Aorta (tissue), 5 donors: ENCODE results near the gene VAMP5. TPM values are rescaled to one million over a fixed set of nuclear protein-coding genes. Genes with fewer than 3 reads are reported as not detected.
"Not testable (repeated sequence)": the region's sequence is repeated elsewhere in the genome, so short reads cannot be mapped to it uniquely, and the experiment has no call there.

ENCODE experiments used
- ATAC-seq: fragments of 200-7000 bp; cut with Tn5 transposase; one replicate; pipeline ENCODE4 v1.9.1; 2022; ENCODE audit warnings: moderate library complexity; ENCODE audit not compliant: low FRiP score
- DNase-seq, 2 donors: peaks; one replicate each; pipeline ENCODE4 v3.0.0-alpha.2; 2020
- H3K27ac ChIP-seq, 2 donors: one replicate each; pipeline ENCODE4 v1.5.1; 2013; ENCODE audit warnings: low read length in 2 of 2, mild to moderate bottlenecking in 2 of 2, moderate library complexity in 2 of 2, control low read depth in 1 of 2, inconsistent platforms in 1 of 2, low read depth in 1 of 2
- H3K27me3 ChIP-seq, 2 donors: one replicate each; pipeline ENCODE4 v1.6.1; 2013; ENCODE audit warnings: control low read depth in 1 of 2, low read length in 1 of 2, mild to moderate bottlenecking in 1 of 2, moderate library complexity in 1 of 2; ENCODE audit not compliant: insufficient read depth in 2 of 2, control insufficient read depth in 1 of 2
- H3K36me3 ChIP-seq, 2 donors: one replicate each; pipeline ENCODE4 v1.6.1; 2013; ENCODE audit warnings: control low read depth in 1 of 2, low read length in 1 of 2, mild to moderate bottlenecking in 1 of 2; ENCODE audit not compliant: insufficient read depth in 2 of 2, control insufficient read depth in 1 of 2
- H3K4me1 ChIP-seq, 2 donors: one replicate each; pipeline ENCODE4 v1.6.1; 2013; ENCODE audit warnings: low read length in 2 of 2, control low read depth in 1 of 2, mild to moderate bottlenecking in 1 of 2, moderate library complexity in 1 of 2; ENCODE audit not compliant: insufficient read depth in 2 of 2, control insufficient read depth in 1 of 2
- H3K4me3 ChIP-seq, 2 donors: one replicate each; pipeline ENCODE4 v1.5.1; 2013; ENCODE audit warnings: low read length in 2 of 2, control low read depth in 1 of 2, mild to moderate bottlenecking in 1 of 2
- H3K9me3 ChIP-seq: one replicate; pipeline ENCODE4 v1.6.1; 2013; ENCODE audit warnings: mild to moderate bottlenecking, low read length; ENCODE audit not compliant: control insufficient read depth
- WGBS, 2 donors: extraction: QIAGEN DNeasy Blood & Tissue Kit; methylation state at CpG; one replicate each; pipeline ENCODE4 v1.1.7; 2013; 5-methylcytosine and 5-hydroxymethylcytosine counted together
- intact Hi-C, 2 donors: fragments of 100-400 bp; cut with DNase I; formaldehyde crosslinking; loops; one replicate each; pipeline versions ENCODE4 v1.14.2 to v1.15.0; 2022
- polyA plus RNA-seq, 2 donors: library from polyadenylated mRNA; stranded (reverse); fragments of 200-250 nt; gene quantifications; one replicate each; pipeline ENCODE4 v1.2.3, GENCODE V29; 2013
- total RNA-seq, 2 donors: library from RNA; stranded (reverse); fragmentation: NEBNext Ultra II Directional; extraction: Animal tissue kit (Norgen Biotek cat#: 25700); gene quantifications; one replicate each; pipeline ENCODE4 v1.2.1, GENCODE V29; 2021
- donor health status: healthy with polysubstance abuse.
- donor health status: Bipolar disorder and iron deficiency.
- donor health status: DM: no; HTN: no; CAD: no.
- donor health status: DM: no; HTN: no; CAD: no.
- donor health status: DM: yes; HTN: yes; CAD: no.

The VAMP5 gene
- total and polyA plus RNA-seq, 4 donors = 60.3 to 186 (median 132) TPM

DNA sequence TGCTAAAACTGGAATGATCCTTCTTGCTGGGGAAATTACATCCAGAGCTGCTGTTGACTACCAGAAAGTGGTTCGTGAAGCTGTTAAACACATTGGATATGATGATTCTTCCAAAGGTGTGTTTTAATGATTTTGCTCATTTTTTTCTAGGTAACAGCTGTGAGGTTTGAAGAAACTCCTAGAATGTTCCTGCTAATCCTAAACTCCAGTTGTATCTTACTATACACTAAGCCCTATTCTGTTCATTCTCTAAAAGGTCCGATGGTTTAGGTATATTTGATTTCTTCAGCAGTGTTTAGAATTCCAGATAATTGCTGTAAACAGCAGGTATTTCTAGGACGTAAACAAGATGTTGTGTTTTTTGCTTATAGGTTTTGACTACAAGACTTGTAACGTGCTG, 43.0 kb upstream of the VAMP5 start:
- Histone ChIP-seq H3K27me3 (peaks cover 0 to 2% of the 10 kb centered on the region in 2 donors), H3K27ac (no peak overlapping the region), H3K4me3 (peak overlapping the region in 1 of 2 donors; percentile 94), H3K9me3 (no peaks in the 10 kb centered on the region), H3K36me3 (peaks cover 0 to 4% of the 10 kb centered on the region in 2 donors), H3K4me1 (no peaks in the 10 kb centered on the region)
- WGBS, 2 donors = 24 to 31% methylated on average over 4 of the region's 4 CpGs
- ATAC-seq (no peak), DNase-seq (no peak)
- intact Hi-C loops = no loop called here

GRCh38 chr2:85541753-85542457, 42.3 kb upstream of the VAMP5 start:
- no peaks in the 10 kb centered on the region for H3K4me1 ChIP-seq
- ATAC-seq (no peak), DNase-seq (no peak)
- peak overlapping the region in 1 of 2 donors; percentile 94 for H3K4me3 ChIP-seq
- no peaks in the 10 kb centered on the region for H3K9me3 ChIP-seq
- peak overlapping the region in 1 of 2 donors; percentile 27 for H3K27ac ChIP-seq
- peaks cover 0 to 2% of the 10 kb centered on the region in 2 donors for H3K27me3 ChIP-seq
- WGBS, 2 donors = 33 to 35% methylated on average over 5 of the region's 5 CpGs
- intact Hi-C loops = no loop called here
- H3K36me3 ChIP-seq = peaks cover 0 to 4% of the 10 kb centered on the region in 2 donors

- WGBS, 2 donors = 77 to 78% methylated on average over 4 of the region's 4 CpGs
- peaks cover 0 to 4% of the 10 kb centered on the region in 2 donors for H3K36me3 ChIP-seq
- H3K4me1 ChIP-seq = no peaks in the 10 kb centered on the region
Observed at GRCh38 chr2:85542777-85543176, 41.5 kb upstream of the VAMP5 start.

DNA sequence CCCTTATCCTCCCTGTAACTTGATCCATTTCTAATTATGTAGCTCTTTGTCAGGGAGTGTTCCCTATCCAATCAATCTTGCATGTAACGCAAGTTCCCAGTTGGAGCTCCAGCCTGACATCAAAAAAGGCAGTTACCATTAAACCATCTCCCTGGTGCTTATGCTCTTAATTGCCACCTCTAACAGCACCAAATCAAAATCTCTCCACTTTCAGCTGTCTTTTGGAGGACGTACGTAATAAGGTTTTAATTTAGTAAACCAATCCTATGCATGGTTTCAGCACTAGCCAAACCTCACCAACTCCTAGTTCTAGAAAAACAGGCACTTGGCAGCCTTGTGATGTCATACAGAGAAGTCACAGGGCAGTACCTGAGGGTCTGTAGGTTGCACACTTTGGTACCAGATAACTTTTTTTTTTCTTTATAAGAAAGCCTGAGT, 40.0 kb upstream of the VAMP5 start:
- intact Hi-C loops, H3K4me1 ChIP-seq, H3K27me3 ChIP-seq, H3K36me3 ChIP-seq, H3K27ac ChIP-seq, H3K4me3 ChIP-seq, H3K9me3 ChIP-seq, ATAC-seq, DNase-seq: not testable (repeated sequence)
- 38 to 61% methylated on average over 3 of the region's 3 CpGs for WGBS, 2 donors

More at GRCh38 chr2:85542777-85543176, 41.5 kb upstream of the VAMP5 start:
- H3K27ac ChIP-seq = no peak overlapping the region
- ATAC-seq (no peak), DNase-seq (no peak)
- intact Hi-C loops = no loop called here
- no peaks in the 10 kb centered on the region for H3K9me3 ChIP-seq
- peaks cover 0 to 2% of the 10 kb centered on the region in 2 donors for H3K27me3 ChIP-seq
- H3K4me3 ChIP-seq = no peak overlapping the region

DNA sequence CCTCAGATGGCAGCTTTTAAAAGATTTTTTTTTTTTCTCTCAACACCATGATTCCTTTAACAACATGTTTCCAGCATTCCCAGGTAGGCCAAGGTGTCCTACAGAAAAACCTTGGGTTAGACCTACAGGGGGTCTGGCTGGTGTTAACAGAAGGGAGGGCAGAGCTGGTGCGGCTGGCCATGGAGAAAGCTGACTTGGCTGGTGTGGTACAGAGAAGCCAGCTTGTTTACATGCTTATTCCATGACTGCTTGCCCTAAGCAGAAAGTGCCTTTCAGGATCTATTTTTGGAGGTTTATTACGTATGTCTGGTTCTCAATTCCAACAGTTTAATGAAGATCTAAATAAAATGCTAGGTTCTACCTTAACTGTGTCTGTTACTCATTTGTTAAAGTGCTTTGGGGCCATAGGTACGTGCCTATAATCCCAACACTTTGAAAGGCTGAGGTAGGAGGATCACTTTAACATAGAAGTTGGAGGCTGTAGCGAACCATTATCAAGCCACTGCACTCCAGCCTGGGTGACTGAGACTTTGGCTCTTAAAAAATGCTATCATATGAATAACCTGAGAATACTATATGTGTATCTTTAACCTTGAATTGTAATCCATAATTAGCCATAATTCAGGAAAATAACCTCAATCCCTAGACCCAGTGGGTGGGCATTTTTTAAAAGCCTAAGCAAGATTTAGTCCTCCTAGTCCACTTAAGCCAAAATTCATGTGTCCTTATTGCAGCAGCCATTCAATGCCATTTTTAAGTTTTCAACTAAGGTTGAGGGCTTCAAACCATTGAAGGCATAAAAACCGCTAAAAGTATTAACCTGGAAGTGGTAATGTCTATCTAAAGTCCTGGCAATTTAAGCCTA, 39.1 kb upstream of the VAMP5 start:
- intact Hi-C loops, DNase-seq, H3K9me3 ChIP-seq, H3K36me3 ChIP-seq, H3K4me3 ChIP-seq, H3K4me1 ChIP-seq, ATAC-seq, H3K27me3 ChIP-seq, H3K27ac ChIP-seq: not testable (repeated sequence)
- WGBS, 2 donors = 51 to 54% methylated on average over 5 of the region's 5 CpGs

DNA sequence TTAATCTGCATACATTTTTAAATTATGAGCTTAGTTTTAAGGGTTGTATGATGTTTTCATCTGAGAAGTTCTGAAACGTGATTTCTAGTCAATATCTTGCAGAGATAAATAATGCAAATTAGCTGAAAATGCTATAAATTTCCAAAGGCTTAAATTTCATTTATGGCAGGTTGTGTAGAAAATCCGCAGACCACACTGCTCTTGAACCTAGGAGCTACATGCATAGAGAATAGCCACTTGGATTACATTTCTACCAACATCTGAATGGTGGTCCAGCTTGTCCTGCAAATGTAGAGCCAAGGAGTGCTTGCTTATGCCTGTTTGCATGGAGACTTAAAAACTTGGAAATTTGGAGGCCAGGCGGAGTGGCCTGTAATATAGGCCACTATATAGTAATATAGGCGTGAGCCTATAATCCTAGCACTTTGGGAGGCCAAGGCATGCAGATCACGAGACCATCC, 38.4 kb upstream of the VAMP5 start:
- Histone ChIP-seq H3K4me3 (no peak overlapping the region), H3K36me3 (peaks cover 0 to 5% of the 10 kb centered on the region in 2 donors), H3K27me3 (no peaks in the 10 kb centered on the region), H3K27ac (no peak overlapping the region), H3K4me1 (no peaks in the 10 kb centered on the region), H3K9me3 (no peaks in the 10 kb centered on the region)
- intact Hi-C loops = no loop called here
- no peak for ATAC-seq
- DNase-seq = no peak
- 81 to 83% methylated on average over 5 of the region's 5 CpGs for WGBS, 2 donors

DNA sequence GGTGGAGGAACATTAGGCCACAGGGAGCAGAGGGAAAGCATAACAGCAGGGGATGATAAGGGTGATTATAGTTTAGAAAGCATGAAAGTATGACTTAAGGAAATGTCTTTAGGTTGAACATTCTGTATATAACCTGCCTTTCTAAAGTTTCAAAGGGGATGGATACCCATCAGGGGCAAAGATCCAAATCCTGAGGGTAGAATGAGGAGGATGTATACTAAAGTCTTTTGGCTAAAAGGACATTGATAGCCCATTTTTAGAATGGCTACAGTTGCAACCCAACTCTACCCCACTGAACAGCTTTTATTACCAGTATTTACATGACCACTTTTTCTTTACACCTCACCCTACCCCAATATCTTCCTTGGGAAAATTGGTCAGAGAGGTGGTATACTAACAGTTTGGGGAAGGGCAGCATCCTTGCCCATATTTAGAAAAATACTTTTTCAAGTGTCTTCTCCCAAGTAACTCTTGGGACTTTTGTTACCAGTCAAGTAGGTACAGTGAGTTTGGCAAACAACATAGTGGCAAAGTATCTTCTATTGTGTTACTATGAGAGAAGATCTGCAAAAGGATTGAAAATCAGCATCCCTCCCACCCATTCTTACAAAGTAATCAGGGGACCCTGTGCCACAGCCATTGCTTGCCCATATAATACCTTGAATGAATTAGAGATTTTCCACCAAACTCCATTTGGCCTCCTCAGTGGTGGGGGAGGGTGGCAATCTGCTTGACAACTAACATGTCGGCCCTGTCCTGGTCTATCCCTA, 37.0 kb upstream of the VAMP5 start:
- H3K27ac ChIP-seq = no peak overlapping the region
- H3K9me3 ChIP-seq = no peaks in the 10 kb centered on the region
- H3K4me1 ChIP-seq = no peaks in the 10 kb centered on the region
- peaks cover 4 to 7% of the 10 kb centered on the region in 2 donors for H3K36me3 ChIP-seq
- intact Hi-C loops = no loop called here
- no peak overlapping the region for H3K4me3 ChIP-seq
- H3K27me3 ChIP-seq = no peaks in the 10 kb centered on the region
- WGBS, 2 donors = 84 to 85% methylated on average over 1 of the region's 1 CpG
- ATAC-seq (no peak), DNase-seq (no peak)

- intact Hi-C loops = no loop called here
- WGBS, 2 donors = 71 to 72% methylated on average over 6 of the region's 6 CpGs
- no peak overlapping the region for H3K27ac ChIP-seq
- no peaks in the 10 kb centered on the region for H3K4me1 ChIP-seq
- DNase-seq = no peak
- no peak for ATAC-seq
- H3K9me3 ChIP-seq = no peaks in the 10 kb centered on the region
- no peaks in the 10 kb centered on the region for H3K27me3 ChIP-seq
- H3K4me3 ChIP-seq = no peak overlapping the region
- H3K36me3 ChIP-seq = peaks cover 4 to 9% of the 10 kb centered on the region in 2 donors
Observed at GRCh38 chr2:85547859-85548607, 36.2 kb upstream of the VAMP5 start.
